ENCODE results near the gene AP2A1.

The AP2A1 gene

DNA sequence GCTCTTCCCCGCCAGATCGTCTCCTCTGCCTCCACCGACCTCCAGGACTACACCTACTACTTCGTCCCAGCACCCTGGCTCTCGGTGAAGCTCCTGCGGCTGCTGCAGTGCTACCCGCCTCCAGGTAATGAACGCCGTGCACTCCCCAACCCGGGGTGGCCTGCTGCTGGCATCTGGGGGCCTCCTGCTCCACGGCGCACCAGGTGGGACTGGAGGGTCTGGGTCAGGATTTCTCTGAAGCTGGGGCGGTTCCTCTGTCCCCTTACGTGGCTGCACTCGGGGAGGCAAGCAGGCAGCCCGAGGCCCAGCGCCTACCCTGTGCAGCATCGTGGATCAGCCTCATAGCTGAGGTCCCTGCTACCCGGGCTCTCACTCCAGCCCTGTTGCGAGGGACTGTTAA is 28.8 kb downstream of the AP2A1 start:
- no peak for DNase-seq

DNA sequence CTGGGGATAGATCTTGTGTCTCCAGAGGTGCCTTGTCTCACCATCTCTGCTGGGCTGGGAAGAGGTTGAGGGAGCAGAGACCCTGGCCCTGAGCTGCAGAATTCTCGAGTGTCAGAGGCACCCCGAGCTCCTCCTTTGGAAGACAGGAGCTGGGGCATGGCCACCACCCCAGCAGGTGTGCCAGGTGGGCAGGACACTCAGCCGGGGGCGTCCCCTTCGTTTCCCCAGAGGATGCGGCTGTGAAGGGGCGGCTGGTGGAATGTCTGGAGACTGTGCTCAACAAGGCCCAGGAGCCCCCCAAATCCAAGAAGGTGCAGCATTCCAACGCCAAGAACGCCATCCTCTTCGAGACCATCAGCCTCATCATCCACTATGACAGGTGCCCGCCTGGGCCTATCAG is 31.8 kb downstream of the AP2A1 start:
- no peak for DNase-seq

DNA sequence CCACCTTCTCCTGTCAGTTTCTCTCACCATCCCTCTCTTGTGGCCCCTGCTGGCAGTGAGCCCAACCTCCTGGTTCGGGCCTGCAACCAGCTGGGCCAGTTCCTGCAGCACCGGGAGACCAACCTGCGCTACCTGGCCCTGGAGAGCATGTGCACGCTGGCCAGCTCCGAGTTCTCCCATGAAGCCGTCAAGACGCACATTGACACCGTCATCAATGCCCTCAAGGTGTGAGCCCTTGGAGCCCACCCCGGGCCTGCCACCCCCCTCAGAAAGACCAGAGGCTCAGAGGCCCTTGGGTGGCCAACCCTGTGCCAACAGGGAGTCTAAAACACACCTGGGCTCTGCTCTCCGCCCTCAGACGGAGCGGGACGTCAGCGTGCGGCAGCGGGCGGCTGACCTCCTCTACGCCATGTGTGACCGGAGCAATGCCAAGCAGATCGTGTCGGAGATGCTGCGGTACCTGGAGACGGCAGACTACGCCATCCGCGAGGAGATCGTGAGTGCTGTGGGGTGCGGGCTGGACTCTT is 32.5 kb downstream of the AP2A1 start:
- no peak for DNase-seq

DNA sequence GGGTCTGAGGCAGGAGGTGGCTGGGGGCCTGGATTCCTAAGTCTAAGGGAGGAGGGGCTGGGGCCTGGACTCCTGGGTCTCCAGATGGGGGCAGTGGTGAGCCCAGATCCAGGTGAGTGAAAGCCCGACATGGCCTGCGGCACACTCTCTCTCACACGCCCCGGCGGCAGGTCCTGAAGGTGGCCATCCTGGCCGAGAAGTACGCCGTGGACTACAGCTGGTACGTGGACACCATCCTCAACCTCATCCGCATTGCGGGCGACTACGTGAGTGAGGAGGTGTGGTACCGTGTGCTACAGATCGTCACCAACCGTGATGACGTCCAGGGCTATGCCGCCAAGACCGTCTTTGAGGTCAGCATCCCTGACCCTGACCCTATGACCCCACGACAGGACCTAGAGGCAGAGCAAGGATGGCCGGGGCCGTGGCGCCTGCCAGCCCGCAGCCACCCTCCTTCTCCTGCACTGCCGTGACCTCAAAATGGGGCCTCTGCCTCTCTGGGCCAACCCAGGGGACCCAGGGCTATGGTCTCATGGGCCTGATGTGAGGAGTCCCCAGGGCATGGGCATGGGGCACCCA is 33.1 kb downstream of the AP2A1 start:
- DNase-seq = no peak

DNA sequence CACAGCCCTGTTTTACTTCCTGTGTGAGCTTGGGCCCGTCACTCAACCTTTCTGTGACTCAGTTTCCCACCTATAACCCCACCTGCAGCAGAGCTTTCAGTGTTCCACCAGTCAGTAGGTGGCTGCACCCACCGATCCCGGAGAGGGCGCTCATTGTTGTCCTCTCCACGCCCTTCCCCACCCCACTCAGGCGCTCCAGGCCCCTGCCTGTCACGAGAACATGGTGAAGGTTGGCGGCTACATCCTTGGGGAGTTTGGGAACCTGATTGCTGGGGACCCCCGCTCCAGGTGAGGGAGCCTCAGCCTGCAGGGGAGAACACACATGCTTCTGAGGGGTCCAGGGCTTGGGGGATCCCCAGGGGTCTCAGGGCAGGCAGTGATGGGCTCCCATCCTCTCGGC is 34.0 kb downstream of the AP2A1 start:
- DNase-seq = no peak

DNA sequence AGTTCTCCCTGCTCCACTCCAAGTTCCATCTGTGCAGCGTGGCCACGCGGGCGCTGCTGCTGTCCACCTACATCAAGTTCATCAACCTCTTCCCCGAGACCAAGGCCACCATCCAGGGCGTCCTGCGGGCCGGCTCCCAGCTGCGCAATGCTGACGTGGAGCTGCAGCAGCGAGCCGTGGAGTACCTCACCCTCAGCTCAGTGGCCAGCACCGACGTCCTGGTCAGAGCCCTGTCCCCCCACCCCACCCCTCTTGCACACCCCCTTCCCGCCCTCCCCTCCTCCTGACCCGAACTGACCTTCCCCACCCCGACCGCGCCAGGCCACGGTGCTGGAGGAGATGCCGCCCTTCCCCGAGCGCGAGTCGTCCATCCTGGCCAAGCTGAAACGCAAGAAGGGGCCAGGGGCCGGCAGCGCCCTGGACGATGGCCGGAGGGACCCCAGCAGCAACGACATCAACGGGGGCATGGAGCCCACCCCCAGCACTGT is 34.6 kb downstream of the AP2A1 start:
- no peak for DNase-seq

DNA sequence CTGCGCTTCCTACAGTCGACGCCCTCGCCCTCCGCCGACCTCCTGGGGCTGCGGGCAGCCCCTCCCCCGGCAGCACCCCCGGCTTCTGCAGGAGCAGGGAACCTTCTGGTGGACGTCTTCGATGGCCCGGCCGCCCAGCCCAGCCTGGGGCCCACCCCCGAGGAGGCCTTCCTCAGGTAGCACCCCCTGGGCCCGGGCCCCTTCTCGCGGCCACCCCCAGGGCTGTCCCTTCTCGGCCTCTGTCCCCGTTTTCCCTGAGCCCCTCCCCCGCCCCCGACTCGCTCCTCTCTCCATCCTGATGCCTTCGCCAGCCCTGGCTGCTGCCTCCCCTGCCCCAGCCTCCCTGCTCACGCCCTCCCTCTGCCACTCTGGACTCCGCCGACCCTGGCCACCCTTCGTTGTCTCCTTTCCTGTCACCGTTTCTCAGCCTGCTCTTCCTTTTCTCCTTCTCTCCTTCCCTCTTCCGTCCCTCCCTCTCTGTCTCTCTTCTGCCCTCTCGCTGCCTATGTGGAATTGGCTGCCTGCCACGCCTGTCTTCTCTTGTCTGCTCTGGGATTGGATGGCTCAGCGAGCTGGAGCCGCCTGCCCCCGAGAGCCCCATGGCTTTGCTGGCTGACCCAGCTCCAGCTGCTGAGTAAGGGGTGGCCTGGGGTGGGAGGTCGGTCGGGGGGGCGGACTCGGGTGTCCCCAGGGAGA is 35.3 kb downstream of the AP2A1 start:
- DNase-seq = peak; percentile 84

DNA sequence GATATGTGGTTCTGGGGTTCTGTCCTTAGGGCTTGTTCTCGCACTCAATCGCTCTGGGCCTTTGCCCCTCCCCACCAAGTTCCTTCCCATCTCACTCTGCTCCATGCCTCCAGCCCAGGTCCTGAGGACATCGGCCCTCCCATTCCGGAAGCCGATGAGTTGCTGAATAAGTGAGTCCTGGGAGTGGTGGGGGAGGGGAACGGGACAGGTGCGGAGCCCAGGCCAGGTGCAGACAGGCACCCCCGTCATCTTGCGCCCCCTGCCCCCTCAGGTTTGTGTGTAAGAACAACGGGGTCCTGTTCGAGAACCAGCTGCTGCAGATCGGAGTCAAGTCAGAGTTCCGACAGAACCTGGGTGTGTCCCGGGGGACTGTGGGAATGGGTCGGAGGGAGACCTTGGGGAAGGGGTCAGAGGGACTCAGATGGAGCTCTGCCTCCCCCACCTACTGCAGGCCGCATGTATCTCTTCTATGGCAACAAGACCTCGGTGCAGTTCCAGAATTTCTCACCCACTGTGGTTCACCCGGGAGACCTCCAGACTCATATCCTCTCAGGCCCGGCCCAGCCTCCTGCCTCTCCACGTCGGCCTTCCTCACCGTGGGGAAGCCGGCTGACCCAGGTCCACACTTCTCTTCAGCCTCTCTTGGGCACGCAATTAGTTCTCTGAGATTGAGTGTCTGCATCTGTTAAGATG is 36.2 kb downstream of the AP2A1 start:
- DNase-seq = no peak

DNA sequence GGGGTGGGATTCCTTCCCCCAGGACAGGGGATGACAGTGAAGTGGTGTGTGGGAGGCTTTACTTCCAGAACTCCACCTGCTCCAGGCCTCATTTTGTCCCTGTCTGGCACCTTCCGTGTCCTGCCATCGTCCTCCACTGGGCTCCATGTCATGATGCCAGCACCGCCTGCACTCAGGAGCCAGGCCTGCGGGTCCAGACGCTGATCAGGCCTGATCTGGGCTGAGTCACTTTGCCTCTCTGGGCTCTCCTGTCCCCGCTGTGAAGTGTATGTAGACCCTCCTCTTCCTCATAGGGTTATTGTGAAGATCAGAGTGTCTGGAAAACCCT is 36.7 kb downstream of the AP2A1 start:
- no peak for DNase-seq

DNA sequence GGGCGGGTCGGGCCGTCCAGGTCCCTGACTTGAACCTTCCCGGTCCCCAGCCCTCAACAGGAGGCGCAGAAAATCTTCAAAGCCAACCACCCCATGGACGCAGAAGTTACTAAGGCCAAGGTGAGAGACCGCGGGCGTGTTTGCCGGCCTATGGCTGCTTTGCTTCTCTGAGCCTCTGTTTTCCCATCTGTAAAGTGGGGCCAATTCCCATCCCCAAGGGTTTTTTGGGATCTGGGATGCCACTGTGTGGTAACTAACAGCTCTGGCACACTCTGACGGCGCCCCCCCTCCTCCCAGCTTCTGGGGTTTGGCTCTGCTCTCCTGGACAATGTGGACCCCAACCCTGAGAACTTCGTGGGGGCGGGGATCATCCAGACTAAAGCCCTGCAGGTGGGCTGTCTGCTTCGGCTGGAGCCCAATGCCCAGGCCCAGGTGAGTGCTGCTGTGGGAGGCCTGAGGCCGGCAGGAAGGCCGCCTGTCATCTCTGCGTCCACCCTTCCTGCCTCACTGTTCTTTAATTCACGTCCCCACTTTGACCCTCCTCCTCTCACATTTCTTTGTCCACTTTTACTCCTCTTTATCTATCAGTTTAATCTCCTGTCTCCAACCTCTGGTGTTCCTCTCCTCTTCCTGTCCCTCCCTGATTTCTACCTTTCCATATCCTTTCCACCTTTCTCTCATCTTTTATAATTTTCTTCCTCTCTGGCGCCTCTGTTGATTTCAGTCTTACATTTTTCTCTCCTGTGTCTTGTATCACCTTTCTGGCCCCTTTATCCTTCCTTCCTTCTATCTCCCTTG is 39.2 kb downstream of the AP2A1 start:
- no peak for DNase-seq

DNA sequence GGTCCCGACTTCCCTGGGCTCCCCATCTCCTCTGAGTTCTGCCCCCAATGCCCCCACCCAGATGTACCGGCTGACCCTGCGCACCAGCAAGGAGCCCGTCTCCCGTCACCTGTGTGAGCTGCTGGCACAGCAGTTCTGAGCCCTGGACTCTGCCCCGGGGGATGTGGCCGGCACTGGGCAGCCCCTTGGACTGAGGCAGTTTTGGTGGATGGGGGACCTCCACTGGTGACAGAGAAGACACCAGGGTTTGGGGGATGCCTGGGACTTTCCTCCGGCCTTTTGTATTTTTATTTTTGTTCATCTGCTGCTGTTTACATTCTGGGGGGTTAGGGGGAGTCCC is 39.8 kb downstream of the AP2A1 start:
- no peak for DNase-seq

DNA sequence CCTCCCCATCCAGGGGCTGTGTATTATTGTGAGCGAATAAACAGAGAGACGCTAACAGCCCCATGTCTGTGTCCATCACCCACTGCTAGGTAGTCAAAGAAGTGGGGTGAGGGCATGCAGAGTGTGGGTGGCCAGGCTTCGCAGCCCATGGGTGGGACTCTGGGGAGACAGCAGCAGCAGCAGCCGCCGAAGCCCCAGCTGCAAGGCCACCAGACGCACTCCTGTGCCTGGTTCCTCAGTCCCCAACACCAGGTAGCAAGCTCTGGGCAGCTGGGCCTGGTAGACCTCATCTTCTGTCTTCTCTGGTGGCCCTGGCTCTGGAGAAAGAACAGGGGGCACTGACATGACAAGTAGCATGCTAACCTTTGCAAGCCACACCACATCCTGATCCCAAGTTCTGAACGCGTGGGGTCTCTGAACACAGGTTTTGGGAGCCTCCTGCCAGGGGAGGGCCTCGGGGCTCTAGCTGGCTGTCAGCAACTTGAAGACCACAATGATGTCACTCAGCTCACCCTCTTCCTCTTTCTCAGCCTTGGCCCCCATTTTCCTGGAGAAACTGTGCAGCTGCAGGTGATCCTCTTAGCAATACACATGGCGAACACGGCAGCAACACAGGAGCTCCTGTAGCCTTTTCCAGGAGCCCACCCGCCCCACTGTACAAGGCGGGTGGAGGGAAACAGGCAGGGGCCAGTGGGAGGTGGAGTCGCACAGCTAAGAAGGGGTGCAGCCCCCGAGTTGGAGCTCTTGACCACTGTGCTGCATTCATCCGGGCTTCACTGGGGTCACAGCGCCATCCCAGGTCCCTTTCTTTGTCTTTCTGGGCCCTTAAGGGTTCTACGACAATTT is 40.5 kb downstream of the AP2A1 start:
- DNase-seq = no peak

DNA sequence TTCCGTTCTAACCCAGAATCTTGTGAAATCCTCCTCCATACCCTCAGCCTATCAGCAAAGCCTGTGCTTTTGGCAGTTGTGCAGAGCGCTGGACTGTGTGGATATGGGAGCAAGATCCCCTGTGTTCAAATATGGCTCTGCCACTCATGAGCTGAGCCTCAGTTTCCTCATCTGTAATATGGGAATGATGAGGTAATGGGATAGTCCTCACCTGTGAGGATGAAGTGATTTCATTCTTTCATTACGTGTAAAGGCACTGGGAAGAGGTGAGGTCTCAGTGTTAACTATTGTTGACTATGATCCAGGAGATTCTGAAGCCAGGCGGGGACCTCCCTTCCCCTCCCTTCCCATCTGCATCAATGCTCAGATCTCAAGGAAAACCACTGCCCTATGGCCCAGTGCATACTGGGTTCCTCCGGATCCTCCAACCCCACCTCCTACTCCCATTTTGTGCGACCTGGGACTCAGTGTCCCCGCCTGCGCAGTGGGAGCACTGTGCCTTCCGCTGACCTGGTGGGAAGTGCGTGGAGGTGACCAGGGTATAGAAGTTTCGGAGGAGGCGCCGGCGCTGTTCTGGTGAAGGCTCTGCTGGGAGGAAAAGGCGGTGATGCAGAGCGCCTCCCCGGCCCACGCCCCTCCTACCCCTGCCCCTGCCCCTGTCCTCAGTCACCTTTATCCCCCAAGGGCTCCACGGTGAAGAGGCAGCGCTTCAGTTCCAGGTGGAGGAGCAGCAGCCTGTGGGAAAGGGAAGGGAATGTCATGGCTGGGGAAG is 41.3 kb downstream of the AP2A1 start:
- no peak for DNase-seq

DNA sequence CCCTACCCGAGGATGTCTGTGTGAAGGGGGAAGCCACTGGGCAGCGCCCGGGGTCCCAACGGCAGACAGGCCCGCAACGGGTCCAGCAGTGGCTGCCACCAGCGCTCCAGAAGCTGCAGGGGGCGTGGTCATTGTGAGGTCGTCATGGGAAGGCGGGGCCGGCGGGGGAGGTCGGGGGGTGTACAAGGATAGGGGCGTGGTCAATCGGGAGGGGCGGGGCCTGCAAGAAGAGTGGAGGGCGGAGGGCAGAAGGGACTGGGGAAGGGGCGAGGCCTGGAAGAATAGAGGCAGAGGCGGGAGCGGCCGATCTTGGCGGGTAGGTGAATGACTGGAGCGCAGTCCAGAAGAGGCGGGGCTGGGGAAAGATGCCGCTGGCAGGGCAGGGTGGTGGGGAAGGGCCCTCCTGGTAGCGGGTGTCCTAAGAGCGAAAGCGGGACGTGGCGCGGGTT is 41.9 kb downstream of the AP2A1 start:
- DNase-seq = peak; percentile 62

DNA sequence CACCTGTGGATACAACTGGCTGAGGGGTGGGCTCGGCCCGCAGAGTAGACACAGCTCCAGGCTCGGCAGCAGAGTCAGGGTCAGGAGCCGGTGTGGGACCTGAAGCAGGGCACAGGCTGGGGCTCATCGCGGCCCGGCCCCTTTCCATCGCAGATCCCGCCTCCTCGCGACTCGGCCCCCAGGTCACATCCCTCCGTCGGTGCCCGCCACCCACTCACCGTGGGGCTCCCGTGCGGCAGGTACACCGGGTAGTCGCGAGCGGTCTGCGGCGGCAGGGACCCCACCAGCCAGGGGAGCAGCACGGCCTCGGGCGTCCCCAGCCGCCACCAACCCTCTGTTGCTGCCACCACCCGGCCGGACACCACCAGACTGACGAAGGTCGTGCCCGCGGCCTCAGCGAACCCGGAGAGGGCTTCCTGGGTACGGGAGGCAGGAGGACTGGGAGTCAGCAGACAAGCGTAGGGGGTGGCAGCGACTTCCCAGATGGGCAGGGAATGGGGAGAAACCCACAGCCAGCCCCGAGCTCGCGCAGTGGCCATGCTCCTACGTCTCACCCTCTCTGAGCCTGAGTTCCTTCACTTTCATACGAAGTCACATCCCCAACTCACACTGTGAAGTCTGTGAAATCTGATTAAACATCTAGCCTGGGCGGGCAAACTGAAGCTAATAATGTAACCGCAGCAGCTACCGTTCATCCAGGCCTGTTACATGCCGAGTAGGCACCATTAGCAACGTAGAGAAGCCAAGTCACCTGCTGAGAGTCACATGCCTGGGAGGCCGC is 42.5 kb downstream of the AP2A1 start:
- peak; percentile 19 for DNase-seq

DNA sequence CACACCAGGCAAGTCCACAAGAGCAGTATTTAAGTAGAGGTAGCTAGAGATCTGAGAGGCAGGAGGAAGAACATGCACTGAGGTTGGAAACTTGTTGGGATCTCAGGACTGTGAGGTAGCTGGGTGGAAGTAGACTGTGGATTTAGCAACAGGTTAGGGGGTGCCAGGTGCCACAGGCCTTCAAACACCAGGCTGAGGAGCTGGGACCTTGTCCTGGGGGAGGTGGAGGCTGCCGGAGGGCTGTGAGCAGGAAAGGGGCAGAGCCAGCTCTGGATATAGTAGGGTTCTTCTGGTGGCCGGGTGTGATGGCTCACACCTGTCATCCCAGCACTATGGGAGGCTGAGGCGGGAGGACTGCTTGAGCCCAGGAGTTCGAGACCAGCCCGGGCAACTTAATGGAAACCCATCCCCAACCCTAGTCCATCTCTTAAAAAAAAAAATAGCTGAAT is 43.2 kb downstream of the AP2A1 start:
- no peak for DNase-seq

DNA sequence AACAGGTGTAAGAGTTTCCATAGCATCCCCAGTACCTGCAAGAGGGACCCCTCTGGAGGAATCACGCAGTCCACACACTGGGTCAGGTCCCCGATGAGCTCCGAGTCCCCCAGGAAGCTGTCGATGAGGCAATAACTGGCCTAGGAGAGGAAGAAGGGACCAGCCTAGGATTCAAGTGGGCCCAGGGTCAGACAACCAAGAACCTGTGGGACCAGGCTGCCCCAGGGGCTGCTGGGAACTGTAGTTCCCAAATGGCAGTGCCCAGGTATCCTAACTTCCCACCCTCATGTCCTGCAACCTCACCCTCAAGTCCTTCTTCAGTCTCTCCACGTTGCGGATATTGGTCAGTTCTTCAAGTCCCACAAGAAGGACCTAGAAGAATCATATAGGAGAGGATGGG is 44.5 kb downstream of the AP2A1 start:
- no peak for DNase-seq

DNA sequence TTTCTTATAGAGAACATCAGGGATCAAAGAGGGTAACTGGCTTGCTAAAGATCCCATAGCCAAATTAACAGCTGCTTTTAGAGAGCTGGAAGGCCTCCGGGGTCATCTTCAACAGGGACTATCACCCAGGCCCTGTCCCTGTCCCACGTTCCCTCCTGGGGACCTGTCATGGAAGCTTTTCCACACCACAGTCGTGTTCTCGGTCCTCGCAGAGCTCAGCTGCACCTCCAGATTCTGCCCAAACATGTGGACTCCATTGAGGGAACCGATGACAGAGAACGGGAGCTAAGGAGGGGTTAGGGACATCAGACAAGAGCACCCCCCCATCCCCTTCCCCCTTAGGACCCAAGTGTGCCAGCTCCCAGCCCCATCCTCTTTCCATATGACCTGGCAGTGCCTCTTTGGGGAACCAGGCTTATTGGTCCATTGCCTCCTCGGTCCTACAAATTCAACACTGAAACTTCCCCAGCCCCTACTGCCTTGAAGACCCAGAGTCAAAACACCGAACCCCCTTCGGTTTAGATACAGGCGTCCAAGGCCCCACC is 45.7 kb downstream of the AP2A1 start:
- no peak for DNase-seq

DNA sequence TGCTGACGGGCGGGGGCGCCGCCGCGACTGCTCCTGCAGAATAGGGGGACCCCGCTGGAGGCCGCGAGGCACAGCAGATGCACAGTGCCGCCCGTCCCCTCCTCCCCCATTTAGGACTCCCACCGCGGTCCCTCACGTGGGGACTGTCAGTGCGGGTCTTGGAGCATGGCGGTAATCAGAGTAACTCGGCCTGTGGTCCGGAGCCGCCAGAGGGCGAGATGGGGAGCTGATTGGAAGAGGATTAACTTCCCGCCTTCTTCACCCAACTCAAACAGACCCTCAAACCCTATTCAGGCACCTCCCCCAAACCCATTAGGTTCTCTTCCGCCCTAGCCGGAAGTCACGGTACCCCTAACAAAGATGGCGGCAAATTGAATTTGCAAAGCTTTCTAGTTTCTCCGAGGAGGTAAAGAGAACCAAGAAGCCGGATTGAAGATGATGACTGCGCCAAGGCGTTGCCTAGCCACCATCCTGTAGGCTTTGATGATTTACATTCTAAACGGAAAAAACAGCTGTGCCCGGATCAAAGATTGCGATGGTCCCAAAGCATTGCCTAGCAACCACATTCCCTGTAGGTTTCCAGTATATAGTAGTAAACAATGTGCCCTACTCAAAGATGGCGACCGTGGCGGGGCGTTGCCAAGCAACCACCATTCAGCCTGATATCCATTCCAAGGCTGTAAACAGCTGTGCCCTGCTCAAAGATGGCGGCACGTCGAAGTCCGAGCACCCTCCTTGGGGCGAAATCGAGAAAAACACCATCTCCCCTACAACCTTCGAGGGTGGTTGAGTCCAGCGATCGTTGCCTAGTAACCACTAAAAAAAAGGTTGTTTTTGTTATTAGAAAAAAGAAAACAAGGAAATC is 46.4 kb downstream of the AP2A1 start, which contains the start of gene FUZ:
Gene FUZ, minus strand, starts transcription at position 296 of the 865 bp plus-strand sequence. Its CDS starts 186 bp downstream, at position 110.
- DNase-seq = peak; percentile 97

All from kidney glomerular epithelial cell (primary cell).